H9 (cell line): ENCODE data around the gene PCCA. TPM values are rescaled to one million over a fixed set of nuclear protein-coding genes. Genes with fewer than 3 reads are reported as not detected.

Experiments used
- DNase-seq: peaks from one replicate; pipeline ENCODE4 v3.0.0-alpha.2; 2017
- H2AFZ ChIP-seq: one replicate; pipeline ENCODE4 v1.6.1; 2013; ENCODE audit warnings: mild to moderate bottlenecking, low read length, control low read depth, moderate library complexity
- H2AK5ac ChIP-seq: 2 replicates; pipeline ENCODE4 v1.6.1; 2013; ENCODE audit warnings: low read length, control low read depth, mixed read lengths; ENCODE audit not compliant: insufficient read length
- H2BK120ac ChIP-seq: one replicate; pipeline ENCODE4 v1.6.1; 2013; ENCODE audit warnings: low read depth, mild to moderate bottlenecking, low read length, control low read depth, inconsistent platforms; ENCODE audit not compliant: poor library complexity, severe bottlenecking
- H2BK12ac ChIP-seq: 2 replicates; pipeline ENCODE4 v1.6.1; 2013; ENCODE audit warnings: low read length, control low read depth, mixed read lengths, low read depth; ENCODE audit not compliant: insufficient read length
- H2BK15ac ChIP-seq: 2 replicates; pipeline ENCODE4 v1.6.1; 2013; ENCODE audit warnings: low read depth, low read length, control low read depth
- H2BK20ac ChIP-seq: one replicate; pipeline ENCODE4 v1.6.1; 2013; ENCODE audit warnings: low read depth, mild to moderate bottlenecking, low read length, control low read depth, inconsistent platforms; ENCODE audit not compliant: poor library complexity, severe bottlenecking
- H2BK5ac ChIP-seq: 2 replicates; pipeline ENCODE4 v1.6.1; 2013; ENCODE audit warnings: low read length, control low read depth, mixed read lengths; ENCODE audit not compliant: insufficient read length
- H3K14ac ChIP-seq: 2 replicates; pipeline ENCODE4 v1.6.1; 2013; ENCODE audit warnings: low read length, control low read depth; ENCODE audit not compliant: insufficient read depth
- H3K18ac ChIP-seq: 2 replicates; pipeline ENCODE4 v1.6.1; 2013; ENCODE audit warnings: low read depth, mild to moderate bottlenecking, mixed read lengths, low read length, control low read depth; ENCODE audit not compliant: insufficient read length
- H3K23ac ChIP-seq: 2 replicates; pipeline ENCODE4 v1.6.1; 2013; ENCODE audit warnings: low read length, control low read depth, mixed read lengths, low read depth; ENCODE audit not compliant: insufficient read length
- H3K23me2 ChIP-seq: 2 replicates; pipeline ENCODE4 v1.6.1; 2013; ENCODE audit warnings: low read depth, mild to moderate bottlenecking, mixed read lengths, low read length, control low read depth; ENCODE audit not compliant: insufficient read length, poor library complexity, severe bottlenecking
- H3K27ac ChIP-seq: 2 replicates; pipeline ENCODE4 v1.5.1; 2013; ENCODE audit warnings: low read length, control low read depth, mixed read lengths, low read depth; ENCODE audit not compliant: insufficient read length
- H3K27me3 ChIP-seq: 2 replicates; pipeline ENCODE4 v1.6.1; 2013; ENCODE audit warnings: low read length, control low read depth, inconsistent platforms; ENCODE audit not compliant: insufficient read depth
- H3K4ac ChIP-seq: 2 replicates; pipeline ENCODE4 v1.6.1; 2013; ENCODE audit warnings: low read depth, mild to moderate bottlenecking, control low read depth, inconsistent platforms, low read length, moderate library complexity
- H3K4me1 ChIP-seq: 2 replicates; pipeline ENCODE4 v1.6.1; 2013; ENCODE audit warnings: low read length, control low read depth, inconsistent platforms; ENCODE audit not compliant: insufficient read depth
- H3K4me2 ChIP-seq: 2 replicates; pipeline ENCODE4 v1.6.1; 2013; ENCODE audit warnings: low read length, control low read depth, mixed read lengths; ENCODE audit not compliant: insufficient read length, insufficient read depth
- H3K56ac ChIP-seq: 2 replicates; pipeline ENCODE4 v1.6.1; 2013; ENCODE audit warnings: low read depth, mild to moderate bottlenecking, mixed read lengths, low read length, control low read depth; ENCODE audit not compliant: insufficient read length
- H3K79me1 ChIP-seq: 2 replicates; pipeline ENCODE4 v1.6.1; 2013; ENCODE audit warnings: low read depth, mild to moderate bottlenecking, moderate library complexity, low read length, control low read depth, inconsistent platforms; ENCODE audit not compliant: insufficient read depth, poor library complexity, severe bottlenecking
- H3K79me2 ChIP-seq: 2 replicates; pipeline ENCODE4 v1.6.1; 2013; ENCODE audit warnings: low read length, control low read depth, inconsistent platforms; ENCODE audit not compliant: insufficient read depth
- H3K9ac ChIP-seq: 2 replicates; pipeline ENCODE4 v1.6.1; 2013; ENCODE audit warnings: low read length, control low read depth, mixed read lengths; ENCODE audit not compliant: insufficient read length; ENCODE audit errors: extremely low read depth
- H3K9me3 ChIP-seq: one replicate; pipeline ENCODE4 v1.6.1; 2013; ENCODE audit warnings: low read depth, low read length, inconsistent platforms; ENCODE audit not compliant: control insufficient read depth
- H3T11ph ChIP-seq: one replicate; pipeline ENCODE4 v1.6.1; 2013; ENCODE audit warnings: mild to moderate bottlenecking, low read length, control low read depth, inconsistent platforms
- H4K20me1 ChIP-seq: one replicate; pipeline ENCODE4 v1.6.1; 2013; ENCODE audit not compliant: control insufficient read depth, insufficient read length, insufficient read depth
- H4K5ac ChIP-seq: 2 replicates; pipeline ENCODE4 v1.6.1; 2013; ENCODE audit warnings: low read depth, mild to moderate bottlenecking, mixed read lengths, low read length, control low read depth; ENCODE audit not compliant: insufficient read length
- H4K8ac ChIP-seq: replicated peaks from 2 replicates; pipeline ENCODE4 v1.6.1; 2013; ENCODE audit warnings: low read length, control low read depth, mixed read lengths, low read depth; ENCODE audit not compliant: insufficient read length
- H4K91ac ChIP-seq: 2 replicates; pipeline ENCODE4 v1.6.1; 2013; ENCODE audit warnings: low read depth, mild to moderate bottlenecking, moderate library complexity, mixed read lengths, low read length, control low read depth; ENCODE audit not compliant: insufficient read length
- H3K27ac Mint-ChIP-seq, 3 experiments: 2 replicates in 2 of 3; 3 replicates in 1 of 3; pipeline ENCODE4 v1.8.0; 2020 to 2021; ENCODE audit warnings: mixed read lengths in 3 of 3, mild to moderate bottlenecking in 1 of 3, moderate library complexity in 1 of 3
- H3K27me3 Mint-ChIP-seq: 2 replicates; pipeline ENCODE4 v1.8.0; 2021; ENCODE audit warnings: low read depth, mild to moderate bottlenecking, moderate library complexity, mixed read lengths
- H3K36me3 Mint-ChIP-seq, 3 experiments: 2 replicates in 2 of 3; 3 replicates in 1 of 3; pipeline ENCODE4 v1.8.0; 2020 to 2021; ENCODE audit warnings: low read depth in 3 of 3, mixed read lengths in 3 of 3; ENCODE audit not compliant: insufficient read depth in 1 of 3
- H3K4me1 Mint-ChIP-seq, 2 experiments: 2 replicates each; pipeline ENCODE4 v1.8.0; 2020; ENCODE audit warnings: mixed read lengths in 2 of 2
- H3K4me3 Mint-ChIP-seq, 2 experiments: 2 replicates in 1 of 2; 3 replicates in 1 of 2; pipeline ENCODE4 v1.8.0; 2020 to 2021; ENCODE audit warnings: mild to moderate bottlenecking in 2 of 2, mixed read lengths in 2 of 2, moderate library complexity in 1 of 2
- H3K9me3 Mint-ChIP-seq, 2 experiments: 2 replicates in 1 of 2; 3 replicates in 1 of 2; pipeline ENCODE4 v1.8.0; 2020; ENCODE audit warnings: mild to moderate bottlenecking in 2 of 2, mixed read lengths in 2 of 2, moderate library complexity in 1 of 2
- CTCF ChIP-seq: fragments of 200-600 bp; sonication (generic); conservative IDR thresholded peaks from 3 replicates; pipeline ENCODE4 v1.8.0; 2021; ENCODE audit warnings: antibody characterized with exemption, mild to moderate bottlenecking
- WGBS: extraction: QIAGEN DNeasy Blood & Tissue Kit; methylation state at CpG from one replicate; pipeline ENCODE4 v1.1.7; 2013; ENCODE audit warnings: missing lambda C conversion rate, low lambda C conversion rate, mixed read lengths; ENCODE audit not compliant: insufficient read length; ENCODE audit errors: extremely low coverage; 5-methylcytosine and 5-hydroxymethylcytosine counted together
- total RNA-seq: library from RNA; stranded (reverse); gene quantifications from 2 replicates; pipeline ENCODE4 v1.2.1, GENCODE V29; 2021

PCCA gene
- total RNA-seq, 1 experiment from 2014 or later = 56.5 TPM

- peak; percentile 82 for DNase-seq
- Histone ChIP-seq H2AFZ (no peak overlapping the region), H3K27me3 (no peaks in the 10 kb centered on the region), H3K4ac (no peak overlapping the region), H2BK120ac (no peak overlapping the region), H3K4me2 (no peak overlapping the region), H3K79me2 (no peaks in the 10 kb centered on the region), H3K9ac (no peak overlapping the region), H4K5ac (no peak overlapping the region), H3K23me2 (no peaks in the 10 kb centered on the region), H2AK5ac (no peak overlapping the region), H4K8ac (no peak overlapping the region), H2BK5ac (no peak overlapping the region), H2BK20ac (no peak overlapping the region), H3K4me1 (peaks cover 20% of the 10 kb centered on the region), H3K27ac (no peak overlapping the region), H3T11ph (no peak overlapping the region), H4K91ac (no peak overlapping the region), H3K23ac (no peak overlapping the region), H4K20me1 (no peaks in the 10 kb centered on the region), H2BK15ac (no peak overlapping the region), H3K18ac (no peak overlapping the region), H2BK12ac (no peak overlapping the region), H3K56ac (no peak overlapping the region), H3K79me1 (no peaks in the 10 kb centered on the region), H3K14ac (no peak overlapping the region), H3K9me3 (no peaks in the 10 kb centered on the region)
- peak; percentile 99 for TF ChIP-seq CTCF
- peaks cover 70 to 76% of the 10 kb centered on the region in 2 experiments for H3K4me1 Mint-ChIP-seq
- 0 out of 5 replicates have a peak overlapping the region, but pooled peaks of 1 of the 2 experiments have one; percentile 27 for H3K4me3 Mint-ChIP-seq
- H3K9me3 Mint-ChIP-seq = no peaks in the 10 kb centered on the region
- H3K27ac Mint-ChIP-seq = peak overlapping the region in 1 of 3 experiments; percentile 22; a peak in 2 of 7 replicates
- H3K27me3 Mint-ChIP-seq = no peaks in the 10 kb centered on the region
- WGBS = no CpG with 5 or more reads among the region's 5 CpGs
- H3K36me3 Mint-ChIP-seq = peaks cover 0 to 7% (median 2%) of the 10 kb centered on the region in 3 experiments; a peak in 3 of 7 replicates
Measured at GRCh38 chr13:100514788-100515409, 426.0 kb downstream of the PCCA start.
